ENCODE results near the gene THRA.

Gene THRA

DNA sequence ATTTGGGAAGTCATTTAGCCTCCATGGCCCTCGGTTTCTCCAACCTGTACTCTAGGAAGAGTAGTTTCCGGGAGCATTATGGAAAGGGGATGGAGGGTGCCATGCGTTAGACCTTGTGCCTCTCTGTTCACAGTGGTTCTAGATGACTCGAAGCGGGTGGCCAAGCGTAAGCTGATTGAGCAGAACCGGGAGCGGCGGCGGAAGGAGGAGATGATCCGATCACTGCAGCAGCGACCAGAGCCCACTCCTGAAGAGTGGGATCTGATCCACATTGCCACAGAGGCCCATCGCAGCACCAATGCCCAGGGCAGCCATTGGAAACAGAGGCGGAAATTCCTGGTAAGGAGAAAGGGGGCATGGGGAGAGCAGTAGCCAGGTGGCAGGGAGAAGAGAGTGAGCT, 21.7 kb downstream of the THRA start:
- no peak for DNase-seq (ENCODE audit: low read depth in 2 of 2)

DNA sequence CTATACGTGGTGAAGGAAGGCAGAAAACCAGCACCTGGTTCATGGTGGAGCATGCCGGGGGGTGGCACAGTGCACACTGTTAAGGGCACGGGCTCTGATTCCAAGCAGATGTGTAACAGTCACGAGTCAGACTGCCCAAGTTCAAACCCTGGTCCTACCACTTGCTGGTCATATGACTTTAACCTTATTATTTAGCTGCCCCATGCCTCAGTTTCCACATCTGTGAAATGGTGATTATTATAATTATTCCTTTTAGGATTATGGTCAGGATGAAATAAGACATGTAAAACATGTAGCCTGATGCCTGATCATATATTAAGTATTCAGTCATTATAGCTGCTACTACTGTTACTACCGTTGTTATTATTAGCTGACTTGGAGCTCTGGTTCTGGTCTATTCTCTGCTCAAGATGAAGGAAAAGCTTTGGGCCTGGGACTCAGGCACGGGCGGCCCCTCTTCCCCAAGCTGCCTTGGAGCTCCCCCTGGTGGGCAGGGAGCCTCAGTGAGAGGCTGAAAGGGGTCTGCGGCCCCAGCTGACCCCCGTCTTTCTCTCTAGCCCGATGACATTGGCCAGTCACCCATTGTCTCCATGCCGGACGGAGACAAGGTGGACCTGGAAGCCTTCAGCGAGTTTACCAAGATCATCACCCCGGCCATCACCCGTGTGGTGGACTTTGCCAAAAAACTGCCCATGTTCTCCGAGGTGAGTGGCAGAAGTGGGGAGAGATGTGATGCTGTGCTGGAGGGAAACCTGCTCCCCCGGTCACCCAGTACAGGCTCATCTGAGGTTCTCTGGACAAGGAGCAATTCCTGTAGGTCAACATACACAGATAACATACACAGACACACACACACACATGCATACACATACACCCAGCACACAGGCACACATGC, 23.6 kb downstream of the THRA start:
- DNase-seq (ENCODE audit: low read depth in 2 of 2), result peak in 1 of 2 donors; percentile 57

DNA sequence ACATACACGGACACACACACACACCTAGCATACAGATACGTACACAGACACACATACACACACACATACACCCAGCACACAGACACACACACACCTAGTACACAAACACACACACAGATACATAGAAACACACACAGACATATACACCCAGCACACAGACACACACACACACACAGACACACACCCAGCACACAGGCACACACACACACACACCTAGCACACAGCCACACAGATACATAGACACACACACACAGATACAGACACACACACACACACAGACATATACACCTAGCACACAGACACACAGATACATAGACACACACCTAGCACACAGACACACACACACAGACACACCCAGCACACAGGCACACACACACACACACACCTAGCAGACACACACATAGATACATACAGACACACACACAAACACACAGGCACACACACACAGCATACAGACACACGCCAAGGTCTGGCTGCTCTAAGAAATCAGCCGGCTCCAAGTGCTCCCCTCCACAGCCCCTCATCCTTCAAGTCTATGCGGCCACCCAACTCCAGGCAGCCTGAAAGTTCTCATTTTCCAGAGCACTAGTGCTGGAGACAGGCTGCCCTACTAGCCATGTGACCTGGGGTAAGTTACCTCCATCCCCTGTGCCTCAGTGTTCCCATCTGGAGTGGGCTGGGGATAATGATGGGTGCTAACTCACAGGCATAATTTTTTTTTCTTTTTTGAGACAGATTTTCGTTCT, 24.5 kb downstream of the THRA start:
- DNase-seq (ENCODE audit: low read depth in 2 of 2), result no peak

DNA sequence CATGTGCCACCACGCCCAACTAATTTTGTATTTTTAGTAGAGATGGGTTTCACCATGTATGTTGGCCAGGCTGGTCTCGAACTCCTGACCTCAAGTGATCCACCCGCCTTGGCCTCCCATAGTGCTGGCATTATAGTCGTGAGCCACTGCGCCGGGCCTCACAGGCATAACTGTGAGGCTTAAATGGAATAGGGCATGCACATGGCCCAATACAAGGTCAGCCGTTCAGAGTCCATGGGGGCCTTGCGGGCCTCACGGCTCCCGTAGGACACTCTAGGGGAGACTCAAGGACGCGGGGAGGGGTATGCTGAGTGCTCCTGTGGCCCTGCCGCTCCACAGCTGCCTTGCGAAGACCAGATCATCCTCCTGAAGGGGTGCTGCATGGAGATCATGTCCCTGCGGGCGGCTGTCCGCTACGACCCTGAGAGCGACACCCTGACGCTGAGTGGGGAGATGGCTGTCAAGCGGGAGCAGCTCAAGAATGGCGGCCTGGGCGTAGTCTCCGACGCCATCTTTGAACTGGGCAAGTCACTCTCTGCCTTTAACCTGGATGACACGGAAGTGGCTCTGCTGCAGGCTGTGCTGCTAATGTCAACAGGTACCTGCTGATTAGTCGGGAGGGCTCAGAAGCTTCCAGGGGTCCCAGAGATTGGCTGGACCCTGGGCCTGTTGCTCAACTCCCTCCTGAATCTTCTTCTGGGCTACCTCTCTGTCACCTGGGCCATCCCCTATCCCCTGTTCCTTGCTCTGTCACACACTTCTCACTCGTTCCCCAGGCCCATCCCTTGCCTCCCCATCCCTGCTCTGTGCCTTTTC, 25.3 kb downstream of the THRA start:
- no peak for DNase-seq (ENCODE audit: low read depth in 2 of 2)

DNA sequence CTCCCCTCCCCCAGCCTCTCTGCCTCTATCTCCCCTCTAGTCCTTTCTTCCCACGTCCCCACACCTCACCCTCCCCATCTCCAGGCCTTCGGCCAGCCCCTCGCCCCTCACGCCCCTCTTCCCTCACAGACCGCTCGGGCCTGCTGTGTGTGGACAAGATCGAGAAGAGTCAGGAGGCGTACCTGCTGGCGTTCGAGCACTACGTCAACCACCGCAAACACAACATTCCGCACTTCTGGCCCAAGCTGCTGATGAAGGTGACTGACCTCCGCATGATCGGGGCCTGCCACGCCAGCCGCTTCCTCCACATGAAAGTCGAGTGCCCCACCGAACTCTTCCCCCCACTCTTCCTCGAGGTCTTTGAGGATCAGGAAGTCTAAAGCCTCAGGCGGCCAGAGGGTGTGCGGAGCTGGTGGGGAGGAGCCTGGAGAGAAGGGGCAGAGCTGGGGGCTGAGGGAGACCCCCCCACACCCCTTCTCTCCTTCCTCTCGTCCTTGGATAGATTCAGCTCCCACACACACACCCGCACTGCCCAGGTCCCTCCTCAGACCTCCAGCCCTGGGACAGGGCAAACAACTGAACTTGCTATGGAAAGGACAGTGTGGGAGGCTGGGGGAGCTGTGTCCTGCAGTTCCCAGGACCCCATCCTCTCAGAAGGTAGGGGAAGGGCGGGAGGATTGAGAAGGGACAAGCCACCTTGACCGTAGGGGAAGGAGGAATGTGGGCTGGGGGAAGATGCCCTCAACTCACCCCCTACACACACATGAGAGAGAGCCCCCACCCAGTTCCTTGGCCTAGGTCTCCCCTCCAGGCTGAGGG, 26.5 kb downstream of the THRA start:
- DNase-seq (ENCODE audit: low read depth in 2 of 2), result no peak

DNA sequence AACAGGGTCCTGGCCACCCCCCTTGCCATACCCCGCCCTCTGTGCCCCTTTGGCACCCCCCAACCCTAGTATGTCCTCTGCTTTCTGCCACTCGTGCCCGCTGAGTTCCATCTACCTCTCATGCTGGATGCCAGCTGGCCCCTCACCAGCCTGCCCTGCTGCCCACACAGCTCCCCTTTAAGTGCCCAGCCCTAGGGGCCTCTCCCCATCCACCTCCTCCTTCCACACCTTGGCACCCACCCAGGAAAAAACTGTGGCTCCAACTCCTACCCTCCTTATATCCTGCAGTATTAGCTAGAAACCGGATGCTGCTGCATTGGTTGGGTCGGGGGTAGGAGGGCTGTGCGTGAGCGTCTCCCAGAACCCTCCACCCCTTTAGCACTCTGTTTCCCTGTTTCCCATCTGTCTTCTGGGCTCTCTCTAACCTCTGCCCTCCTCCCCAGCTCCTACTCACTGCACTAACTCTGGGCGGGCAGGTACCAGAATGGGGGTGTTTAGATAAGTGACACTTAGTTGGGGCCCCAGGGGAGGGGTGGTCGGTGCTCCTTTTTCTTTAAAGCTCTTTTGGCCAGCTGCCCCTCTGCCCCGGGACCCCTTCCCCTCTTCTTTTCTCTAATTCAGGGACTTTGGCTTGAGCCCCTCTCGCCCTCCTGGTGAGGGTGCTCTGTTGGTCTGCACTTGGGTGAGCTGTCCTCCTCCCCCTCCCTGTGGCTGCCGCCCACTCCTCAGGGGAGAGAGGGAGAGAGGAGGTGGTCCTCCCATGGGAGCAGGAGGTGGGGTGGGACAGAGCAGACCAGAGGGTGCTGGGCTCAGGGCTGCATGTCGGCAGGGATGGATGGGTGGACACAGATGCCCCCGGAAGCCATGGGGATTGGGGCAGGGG, 27.7 kb downstream of the THRA start:
- no peak for DNase-seq (ENCODE audit: low read depth in 2 of 2)

DNA sequence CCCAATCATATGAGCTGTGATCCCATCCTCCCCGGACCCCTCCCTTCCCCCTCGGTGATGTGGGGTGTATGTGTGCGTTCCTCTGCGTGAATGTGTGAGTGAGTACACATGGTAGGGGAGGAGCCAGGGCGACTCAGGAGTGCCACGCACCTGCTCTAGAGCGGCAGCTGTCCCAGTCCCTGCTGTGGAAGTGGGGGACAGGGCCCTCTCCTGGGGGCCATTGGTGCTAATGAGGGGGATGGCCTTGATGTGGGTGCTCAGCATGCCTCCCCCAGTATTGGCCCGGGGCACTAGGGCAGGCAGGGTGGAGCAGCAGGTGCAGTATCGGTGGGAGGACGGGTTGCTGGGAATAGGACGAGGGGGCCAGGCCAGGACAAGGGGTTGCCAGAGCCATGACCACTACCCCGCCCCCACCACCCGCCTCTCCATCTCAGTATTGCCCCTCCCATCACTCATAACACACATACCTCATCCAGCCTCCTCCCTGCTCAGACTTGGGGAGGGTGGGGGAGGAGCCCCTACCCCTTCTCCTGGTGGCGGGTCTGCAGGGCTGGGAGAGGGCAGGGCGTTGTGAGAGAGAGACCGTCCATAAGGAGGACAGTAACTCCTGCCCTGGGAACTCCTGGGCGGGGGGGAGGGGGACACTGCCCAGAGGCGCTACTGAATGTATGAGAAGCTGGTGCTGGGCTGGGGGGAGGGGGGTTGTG, 29.1 kb downstream of the THRA start:
- no peak for DNase-seq (ENCODE audit: low read depth in 2 of 2)

DNA sequence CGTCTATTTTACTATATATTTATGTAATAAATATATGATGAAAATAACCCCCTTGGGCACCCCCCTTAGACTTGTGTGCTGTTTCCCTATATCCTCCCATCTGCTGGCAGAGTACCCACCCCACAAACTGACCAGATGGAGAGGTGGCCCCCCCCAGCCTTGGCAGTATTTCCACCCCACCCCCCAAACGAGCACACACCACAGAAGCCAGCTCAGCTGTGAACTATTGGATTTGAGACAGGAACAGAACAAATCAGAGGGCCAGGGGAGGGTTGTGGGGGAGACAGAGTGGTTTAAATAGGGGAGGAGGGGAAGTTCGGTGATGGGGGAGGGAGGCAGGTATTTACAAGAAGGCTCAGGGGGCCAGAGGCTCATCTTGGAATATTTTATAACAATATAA, 29.8 kb downstream of the THRA start:
- DNase-seq (ENCODE audit: low read depth in 2 of 2), result no peak

DNA sequence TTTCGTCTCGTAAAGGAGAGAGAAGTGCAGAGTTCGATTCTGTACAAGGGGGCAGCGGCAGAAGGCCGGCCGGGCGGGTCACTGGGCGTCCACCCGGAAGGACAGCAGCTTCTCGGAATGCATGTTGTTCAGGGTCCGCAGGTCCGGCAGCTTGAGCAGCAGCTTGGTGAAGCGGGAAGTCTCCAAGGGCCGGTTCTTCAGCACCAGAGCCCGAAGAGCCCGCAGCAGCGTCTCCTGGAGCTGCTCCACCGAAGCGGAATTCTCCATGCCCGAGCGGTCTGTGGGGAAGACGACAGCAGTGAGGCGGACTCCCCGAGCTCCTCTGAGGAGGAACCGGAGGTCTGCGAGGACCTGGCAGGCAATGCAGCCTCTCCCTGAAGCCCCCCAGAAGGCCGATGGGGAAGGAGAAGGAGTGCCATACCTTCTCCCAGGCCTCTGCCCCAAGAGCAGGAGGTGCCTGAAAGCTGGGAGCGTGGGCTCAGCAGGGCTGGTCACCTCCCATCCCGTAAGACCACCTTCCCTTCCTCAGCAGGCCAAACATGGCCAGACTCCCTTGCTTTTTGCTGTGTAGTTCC, 30.3 kb downstream of the THRA start:
- no peak for DNase-seq (ENCODE audit: low read depth in 2 of 2)

DNA sequence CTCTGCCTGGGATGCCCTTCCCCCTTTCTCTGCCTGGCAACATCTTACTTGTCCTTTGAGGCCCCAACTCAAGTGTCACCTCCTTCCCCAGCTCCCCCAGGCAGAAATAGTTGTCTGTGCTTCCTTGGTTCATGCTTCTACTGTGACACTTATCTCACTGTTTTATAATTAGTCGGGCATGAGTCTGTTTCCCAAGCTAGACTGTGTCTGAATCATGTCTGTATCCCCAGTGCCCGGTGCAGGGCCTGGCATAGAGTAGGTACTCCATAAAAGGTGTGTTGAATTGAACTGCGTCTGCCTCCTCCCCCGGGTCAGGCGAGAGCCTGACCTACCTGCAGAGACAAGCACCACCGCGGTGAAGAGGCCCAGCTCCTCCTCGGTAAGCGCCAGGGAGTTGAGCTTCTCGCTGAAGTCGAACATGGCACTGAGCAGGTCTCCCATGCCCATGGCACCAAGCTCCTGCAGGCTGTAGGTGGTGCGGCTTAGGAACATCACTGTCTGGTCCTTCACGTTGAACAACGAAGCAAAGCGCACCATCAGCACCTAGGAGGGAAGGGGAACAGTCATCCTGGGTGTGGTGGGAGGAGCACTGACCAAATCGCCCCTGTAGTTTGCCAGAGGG, 30.9 kb downstream of the THRA start:
- DNase-seq (ENCODE audit: low read depth in 2 of 2), result no peak

DNA sequence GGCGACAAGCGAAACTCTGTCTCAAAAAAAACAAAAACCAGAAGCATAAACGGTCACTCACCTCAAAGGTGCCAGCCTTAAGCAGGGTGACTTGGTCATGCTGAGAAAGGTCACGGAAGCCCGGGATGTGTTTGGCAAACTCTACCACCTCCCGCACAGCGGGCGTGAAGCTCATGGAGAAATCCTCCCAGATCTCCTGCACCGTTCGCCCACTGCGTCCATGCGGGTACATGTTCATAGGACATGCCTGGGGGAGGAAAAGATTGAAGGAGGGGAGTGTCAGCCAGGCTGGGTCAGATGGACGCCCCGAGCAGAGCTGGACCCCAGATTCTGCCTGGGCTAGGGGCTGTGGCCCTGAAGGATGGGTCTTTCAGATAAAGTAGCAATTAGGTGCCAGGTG, 32.1 kb downstream of the THRA start:
- no peak for DNase-seq (ENCODE audit: low read depth in 2 of 2)

DNA sequence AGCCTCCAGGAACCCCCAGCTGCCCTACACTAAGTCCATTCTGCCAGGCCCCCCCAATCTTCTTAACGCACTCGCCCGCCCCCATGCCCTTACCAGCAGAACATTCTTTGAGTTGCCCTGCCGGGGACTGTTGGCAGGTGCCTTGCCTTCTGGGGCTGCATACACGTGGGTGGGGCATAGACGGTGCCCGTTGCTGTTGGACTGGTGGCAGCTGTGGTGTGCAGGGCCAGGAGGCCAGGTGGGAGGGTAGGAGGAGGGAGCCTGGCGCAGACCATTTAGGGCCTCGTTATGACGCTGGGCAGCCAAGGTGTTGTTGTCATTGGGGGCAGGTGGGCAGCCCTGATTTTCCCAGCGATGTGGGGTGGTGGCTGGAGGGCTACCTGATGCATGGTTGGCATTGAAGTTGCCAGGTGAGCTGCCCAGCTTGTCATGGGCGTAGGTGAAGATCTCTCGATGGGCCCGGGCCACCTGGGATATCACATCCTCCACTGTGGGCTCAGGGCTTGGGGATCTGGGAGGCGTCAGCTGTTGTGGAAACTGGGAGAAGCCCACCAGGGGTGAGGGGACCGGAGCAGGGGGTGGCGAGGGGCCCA, 32.7 kb downstream of the THRA start:
- DNase-seq (ENCODE audit: low read depth in 2 of 2), result no peak

DNA sequence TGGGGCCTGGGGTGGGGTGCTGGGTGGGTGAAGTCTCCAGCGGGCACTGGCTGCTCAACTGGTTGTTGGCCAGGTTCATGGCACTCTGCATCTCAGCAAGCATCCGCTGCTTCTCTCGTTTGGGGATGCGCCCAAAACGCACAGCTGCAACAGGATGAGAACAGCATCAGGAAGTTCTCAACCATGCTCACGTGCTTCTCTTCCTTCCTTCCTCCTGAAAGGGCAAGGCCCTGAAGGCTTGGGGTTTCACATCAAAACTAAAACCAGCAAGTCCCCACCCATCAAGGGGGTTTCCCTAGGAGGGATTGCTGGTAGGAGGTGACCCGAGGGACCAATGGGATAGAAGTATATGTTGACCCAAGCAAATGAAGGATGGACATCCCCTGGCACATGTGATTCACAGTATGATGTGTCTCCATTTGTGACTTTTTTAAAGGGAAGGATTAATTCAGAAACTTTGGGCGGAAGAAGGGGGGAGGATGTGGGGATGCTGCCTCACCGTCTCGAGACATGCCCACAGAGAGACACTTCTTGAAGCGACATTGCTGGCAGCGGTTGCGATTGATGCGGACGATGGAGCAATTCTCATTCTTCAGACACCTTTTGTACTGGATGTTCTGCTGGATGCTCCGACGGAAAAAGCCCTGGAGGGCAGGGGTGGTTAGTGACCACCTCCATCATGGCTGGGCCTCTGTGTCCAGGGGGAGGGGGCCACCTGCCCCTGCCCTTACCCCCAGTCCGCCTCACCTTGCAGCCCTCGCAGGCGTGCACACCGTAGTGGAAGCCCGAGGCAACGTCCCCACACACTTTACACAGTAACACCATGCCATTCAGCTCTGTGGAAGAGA, 33.4 kb downstream of the THRA start:
- DNase-seq (ENCODE audit: low read depth in 2 of 2), result peak; percentile 74 to 79

DNA sequence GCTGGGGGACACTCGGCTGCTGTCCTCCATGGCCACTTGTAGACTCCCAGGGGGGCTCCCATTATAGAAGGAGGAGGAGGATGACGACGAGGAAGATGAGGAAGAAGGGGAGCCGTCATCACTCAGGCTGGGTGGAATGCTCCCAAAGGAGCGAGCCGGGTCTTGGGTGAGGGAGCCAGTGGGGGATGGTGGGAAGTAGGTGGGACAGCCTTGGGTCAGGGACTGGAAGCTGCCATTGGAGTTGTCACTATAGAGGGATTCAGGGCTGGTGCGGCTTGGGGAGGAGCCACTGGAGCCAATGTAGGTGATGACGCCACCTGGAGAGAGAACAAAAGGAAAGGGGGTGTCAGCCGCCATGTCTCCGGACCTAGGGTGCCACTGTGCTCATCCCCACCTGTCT, 34.3 kb downstream of the THRA start:
- no peak for DNase-seq (ENCODE audit: low read depth in 2 of 2)

DNA sequence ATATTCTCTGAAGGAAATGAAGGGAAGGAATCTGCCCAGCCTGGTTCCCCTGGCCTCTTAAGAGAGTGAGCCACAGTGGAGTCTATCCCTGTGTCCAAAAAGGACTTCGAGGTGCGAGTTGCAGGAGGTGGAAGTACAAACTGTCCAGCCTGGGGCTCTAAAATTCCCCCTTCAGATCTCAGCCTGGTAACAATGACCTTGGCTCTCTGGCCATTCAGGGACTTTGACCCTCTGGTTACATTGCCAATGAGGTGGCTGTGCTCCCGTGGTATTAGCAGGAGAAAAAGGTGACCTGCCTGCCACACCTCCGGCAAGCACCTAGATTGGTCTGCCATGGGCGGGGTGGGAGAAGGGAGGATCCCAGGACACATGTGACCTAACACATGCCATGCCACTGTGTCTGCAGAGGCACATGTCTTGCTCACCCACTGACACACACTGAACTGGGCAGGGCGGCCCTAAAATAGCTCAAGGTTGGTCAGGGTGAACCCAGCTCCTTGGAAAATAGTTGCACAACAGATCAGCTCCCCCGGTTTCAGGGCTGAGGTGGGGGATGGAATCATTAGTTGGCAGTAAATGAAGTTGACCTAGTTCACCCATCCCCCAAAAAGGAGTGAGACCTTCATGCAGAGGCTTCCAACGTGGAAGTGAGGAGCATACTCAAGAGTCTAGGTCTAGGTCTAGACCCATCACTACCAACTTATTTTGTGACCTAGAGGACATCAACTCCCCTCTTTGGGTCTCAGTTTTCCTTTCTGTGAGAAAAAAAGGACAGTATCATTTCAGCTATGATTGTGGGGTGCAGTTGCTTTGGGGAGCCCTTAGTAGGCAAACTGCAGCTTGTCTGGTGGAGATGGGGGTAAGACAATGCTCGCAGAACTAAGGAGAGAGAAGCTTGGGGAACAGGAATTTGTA, 35.4 kb downstream of the THRA start:
- DNase-seq (ENCODE audit: low read depth in 2 of 2), result no peak

DNA sequence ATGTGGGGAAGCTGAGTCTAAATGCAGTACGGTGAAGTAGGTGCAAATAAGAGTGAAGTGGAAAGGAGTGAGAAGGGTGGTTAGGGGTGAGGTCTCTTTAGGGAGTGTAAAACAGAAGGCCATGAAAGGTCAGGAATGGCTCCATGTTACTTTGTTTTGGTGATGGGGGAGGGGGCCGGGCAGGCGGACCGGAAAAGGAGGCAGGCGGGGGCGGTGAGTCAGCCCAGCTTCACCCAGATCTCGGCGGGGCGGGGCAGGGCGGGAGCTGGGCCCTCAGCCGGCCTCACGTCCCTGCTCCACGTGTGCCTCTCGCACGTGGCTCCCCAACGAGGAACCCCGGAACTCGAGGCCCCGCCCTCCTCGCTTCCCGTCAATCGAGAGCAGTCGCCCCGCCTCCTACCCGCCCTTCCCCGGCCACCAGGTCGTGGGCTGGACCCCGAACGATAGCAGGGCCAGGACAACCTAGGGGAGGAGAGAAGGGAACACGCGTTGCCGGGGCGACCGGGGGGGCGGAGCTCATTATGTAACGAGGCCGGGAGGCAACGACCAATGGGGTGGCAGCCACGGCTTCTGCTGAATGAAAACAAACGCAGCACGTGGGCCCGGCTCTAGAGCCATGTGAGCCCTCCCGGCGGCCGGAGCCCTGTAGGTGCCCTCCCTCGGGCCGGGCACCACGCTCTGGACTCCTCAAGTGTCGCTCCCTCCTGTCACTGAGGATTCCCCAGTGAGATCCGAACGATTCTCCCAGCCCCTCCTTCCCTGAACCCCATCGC, 36.3 kb downstream of the THRA start:
- DNase-seq (ENCODE audit: low read depth in 2 of 2), result peak; percentile 99

Measured in stimulated activated CD4-positive, alpha-beta T cell treated with anti-CD3 and anti-CD28 coated beads, Interleukin-15, amount 100 ng/mL, for 48 hours (primary cell).